ENCODE data around the gene LCA5.
A peak's percentile ranks its signal among the peaks of the same experiment; 100 is the strongest.

Gene LCA5

DNA sequence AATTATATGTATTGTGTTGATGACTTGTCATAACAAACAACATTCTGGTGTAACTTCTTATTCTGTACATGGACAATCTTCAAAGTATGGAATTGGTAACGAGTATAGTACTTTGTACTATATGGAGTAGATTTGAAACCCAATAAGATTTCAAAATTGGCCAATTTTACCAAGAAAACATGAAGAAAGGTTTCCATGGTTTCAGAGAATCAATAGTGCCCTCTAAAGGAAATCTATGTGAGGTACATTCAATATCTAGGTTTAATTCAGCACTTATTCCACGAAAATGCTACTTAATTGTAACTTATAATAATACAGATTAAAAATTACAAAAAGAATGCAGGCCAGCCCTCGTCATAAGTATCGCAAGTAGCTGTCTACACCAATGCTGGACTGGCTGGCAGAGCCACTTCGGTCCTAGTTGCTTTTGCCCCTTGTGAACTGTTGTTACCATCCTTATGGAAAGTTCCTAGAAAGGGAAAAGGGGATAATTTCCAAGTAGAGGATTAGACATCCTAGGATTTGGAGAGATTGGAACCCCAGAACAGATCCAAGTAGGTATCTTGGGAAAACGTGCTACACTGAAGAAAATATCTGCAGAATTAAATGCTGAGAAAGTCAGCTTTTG, 70.9 kb downstream of the LCA5 start:
- no peak overlapping the region for H3K27ac ChIP-seq
- TF ChIP-seq, protein P1, sequence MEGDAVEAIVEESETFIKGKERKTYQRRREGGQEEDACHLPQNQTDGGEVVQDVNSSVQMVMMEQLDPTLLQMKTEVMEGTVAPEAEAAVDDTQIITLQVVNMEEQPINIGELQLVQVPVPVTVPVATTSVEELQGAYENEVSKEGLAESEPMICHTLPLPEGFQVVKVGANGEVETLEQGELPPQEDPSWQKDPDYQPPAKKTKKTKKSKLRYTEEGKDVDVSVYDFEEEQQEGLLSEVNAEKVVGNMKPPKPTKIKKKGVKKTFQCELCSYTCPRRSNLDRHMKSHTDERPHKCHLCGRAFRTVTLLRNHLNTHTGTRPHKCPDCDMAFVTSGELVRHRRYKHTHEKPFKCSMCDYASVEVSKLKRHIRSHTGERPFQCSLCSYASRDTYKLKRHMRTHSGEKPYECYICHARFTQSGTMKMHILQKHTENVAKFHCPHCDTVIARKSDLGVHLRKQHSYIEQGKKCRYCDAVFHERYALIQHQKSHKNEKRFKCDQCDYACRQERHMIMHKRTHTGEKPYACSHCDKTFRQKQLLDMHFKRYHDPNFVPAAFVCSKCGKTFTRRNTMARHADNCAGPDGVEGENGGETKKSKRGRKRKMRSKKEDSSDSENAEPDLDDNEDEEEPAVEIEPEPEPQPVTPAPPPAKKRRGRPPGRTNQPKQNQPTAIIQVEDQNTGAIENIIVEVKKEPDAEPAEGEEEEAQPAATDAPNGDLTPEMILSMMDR (conservative IDR thresholded peaks at IDR 0.05) = peak; percentile 77

DNA sequence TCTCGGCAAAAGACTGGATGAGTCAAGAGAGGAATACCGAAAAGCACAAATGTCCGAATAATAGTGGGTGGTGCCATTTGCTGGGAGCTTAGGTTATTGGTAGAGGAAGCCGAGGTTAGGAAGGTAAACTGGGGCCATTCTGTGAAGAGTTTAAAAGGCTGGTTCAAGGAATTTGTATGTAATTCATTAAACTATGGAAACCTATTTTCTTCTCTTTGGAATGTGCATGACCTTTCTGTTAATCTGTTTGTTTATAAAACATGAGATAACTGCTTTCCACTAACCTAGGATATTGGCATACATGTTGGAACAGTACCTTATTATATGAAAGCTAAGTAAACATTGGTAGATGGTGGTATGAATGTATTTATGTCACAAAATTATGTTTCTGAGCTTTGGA, 71.8 kb downstream of the LCA5 start:
- TF ChIP-seq, protein P1 (conservative IDR thresholded peaks at IDR 0.05) = no peak
- H3K27ac ChIP-seq = no peak overlapping the region

DNA sequence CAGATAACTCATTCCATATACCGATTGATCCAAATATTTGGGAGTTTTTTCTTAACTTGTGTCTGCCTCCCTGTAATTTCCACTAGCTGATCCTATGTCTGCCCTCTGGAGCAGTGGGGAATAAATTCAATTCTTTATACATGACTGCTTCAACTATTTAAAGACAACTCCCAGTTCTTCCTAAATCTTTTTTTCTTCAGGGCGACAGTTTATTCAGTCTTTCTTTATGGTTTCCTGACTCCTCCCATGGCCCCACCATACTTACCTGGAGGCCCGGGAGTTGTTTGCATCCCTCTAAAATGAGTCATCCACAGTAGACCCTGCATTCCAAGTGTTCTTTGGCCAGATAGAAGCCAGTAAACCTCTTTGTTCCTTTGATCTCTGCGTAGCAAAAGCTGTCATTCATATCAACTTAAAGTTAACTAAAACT, 73.6 kb downstream of the LCA5 start:
- H3K27ac ChIP-seq = no peak overlapping the region
- TF ChIP-seq, protein P1 (conservative IDR thresholded peaks at IDR 0.05) = no peak

DNA sequence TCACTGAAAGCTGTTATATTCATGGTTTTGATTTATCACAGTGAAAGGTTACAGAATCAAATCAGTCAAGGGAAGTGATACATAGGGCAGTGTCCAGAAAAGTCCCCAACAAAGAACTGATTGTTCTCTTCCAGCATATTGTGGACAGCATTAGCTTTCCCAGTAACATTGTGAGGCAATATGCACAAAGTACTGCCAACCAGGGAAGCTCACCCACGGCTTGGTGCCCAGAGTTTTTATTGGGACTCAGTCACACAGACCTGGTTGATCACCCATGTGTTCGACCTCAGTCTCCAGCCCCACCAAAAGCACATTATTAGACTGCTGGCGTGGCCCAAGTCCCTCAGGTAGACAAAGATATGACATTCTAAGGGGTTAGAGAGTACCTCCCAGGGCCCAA, 76.0 kb downstream of the LCA5 start:
- TF ChIP-seq, protein P1 (conservative IDR thresholded peaks at IDR 0.05) = no peak
- no peak overlapping the region for H3K27ac ChIP-seq

DNA sequence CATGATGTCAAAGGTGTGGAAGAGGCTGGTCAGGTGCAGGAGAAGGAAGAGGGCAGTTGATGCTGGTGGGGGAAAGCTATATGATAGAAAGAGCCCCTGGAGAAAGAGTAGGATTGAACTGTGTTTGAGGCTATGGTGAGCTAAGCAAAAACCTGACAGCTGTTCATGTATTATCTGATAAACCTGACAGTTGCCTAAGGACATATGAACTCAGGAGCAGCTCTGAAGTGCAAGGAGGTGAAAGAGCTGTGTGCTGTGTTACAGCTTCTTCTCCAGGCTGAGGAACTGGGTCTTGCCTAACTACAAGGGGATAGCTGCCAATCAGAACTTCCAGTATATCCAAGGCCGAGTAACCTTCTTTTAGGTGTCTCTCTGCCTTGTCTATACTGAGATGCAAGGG, 81.8 kb downstream of the LCA5 start:
- TF ChIP-seq, protein P1 (conservative IDR thresholded peaks at IDR 0.05) = no peak
- no peak overlapping the region for H3K27ac ChIP-seq

DNA sequence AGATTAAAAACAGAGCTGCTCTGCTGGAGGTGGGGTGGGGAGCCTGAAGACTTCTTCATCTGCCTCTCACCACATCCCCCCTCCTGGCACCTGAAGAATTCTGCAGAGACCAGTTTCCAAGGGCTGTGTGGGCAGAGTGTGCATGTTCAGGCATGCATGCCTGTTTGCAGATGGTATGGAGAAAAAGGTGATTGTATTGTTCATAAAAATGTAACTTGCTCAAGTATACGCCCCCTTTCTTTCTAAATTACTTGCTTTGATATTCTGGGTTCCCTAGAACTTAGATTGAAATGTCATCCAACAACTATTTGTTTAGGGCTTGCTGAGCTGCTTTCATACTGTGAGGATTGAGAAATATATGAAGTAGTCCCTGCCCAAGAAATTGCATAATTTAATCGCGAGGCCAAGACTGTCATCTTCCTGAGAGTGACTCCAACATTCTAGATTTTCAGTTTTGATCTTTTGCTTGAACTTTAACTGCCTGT, 83.6 kb downstream of the LCA5 start:
- TF ChIP-seq, protein P1 (conservative IDR thresholded peaks at IDR 0.05) = no peak
- no peak overlapping the region for H3K27ac ChIP-seq

DNA sequence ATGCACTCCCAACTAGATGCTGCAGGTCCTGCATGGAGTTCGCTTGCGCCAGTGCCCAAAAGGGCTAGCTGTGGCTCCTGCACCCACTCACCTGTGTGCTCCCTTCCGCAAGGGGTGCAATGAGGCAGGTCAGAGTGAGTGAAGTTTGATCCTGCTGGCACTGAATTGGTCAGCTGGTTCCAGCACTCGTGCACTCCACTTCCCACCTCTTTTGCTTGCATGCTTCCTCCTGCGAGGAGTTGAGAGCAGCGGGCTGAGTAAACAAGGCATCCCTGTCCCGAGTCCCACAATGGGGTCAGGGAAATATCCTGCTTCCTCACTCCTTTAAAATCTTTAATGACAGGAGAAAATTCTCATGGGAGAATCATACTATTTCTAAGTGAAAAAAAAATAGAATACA, 86.2 kb downstream of the LCA5 start:
- no peak overlapping the region for H3K27ac ChIP-seq
- TF ChIP-seq, protein P1 (conservative IDR thresholded peaks at IDR 0.05) = no peak

Data from VCaP (cell line).